RPMI7951 (cell line): ENCODE results near the gene KCNAB1. TPM values are rescaled to one million over a fixed set of nuclear protein-coding genes. Genes with fewer than 3 reads are reported as not detected.

ENCODE experiments used
- DNase-seq: peaks from one replicate; pipeline ENCODE4 v3.0.0-alpha.2; 2012; ENCODE audit warnings: low read depth
- total RNA-seq: library from RNA; depleted of rRNA; stranded (reverse); fragments of >200 nt; shearing (Covaris generic); gene quantifications from 2 replicates; pipeline ENCODE4 v1.2.3, GENCODE V29; 2014

The KCNAB1 gene
- total RNA-seq, 1 experiment from 2014 or later, result 0.96 TPM

DNA sequence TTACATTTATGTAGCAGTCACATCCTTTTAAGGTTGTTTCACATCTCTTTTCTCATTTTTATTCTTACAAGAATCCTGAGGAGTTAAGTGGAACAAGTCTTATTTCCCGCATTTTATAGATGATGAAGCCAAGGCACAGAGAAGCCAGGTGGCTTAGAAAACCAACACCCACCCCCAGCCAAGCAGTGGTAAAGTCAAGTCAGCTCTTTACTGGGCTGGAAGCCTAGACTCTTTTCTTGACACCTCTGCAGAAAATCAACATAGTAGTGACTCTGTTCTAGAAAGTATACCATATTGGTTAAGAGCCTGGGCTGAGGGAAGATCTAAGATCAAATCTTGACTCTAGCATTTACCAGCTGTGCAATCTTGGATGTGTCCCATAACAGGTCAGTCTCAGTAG is 195.7 kb downstream of the KCNAB1 start:
- DNase-seq, result no peak

DNA sequence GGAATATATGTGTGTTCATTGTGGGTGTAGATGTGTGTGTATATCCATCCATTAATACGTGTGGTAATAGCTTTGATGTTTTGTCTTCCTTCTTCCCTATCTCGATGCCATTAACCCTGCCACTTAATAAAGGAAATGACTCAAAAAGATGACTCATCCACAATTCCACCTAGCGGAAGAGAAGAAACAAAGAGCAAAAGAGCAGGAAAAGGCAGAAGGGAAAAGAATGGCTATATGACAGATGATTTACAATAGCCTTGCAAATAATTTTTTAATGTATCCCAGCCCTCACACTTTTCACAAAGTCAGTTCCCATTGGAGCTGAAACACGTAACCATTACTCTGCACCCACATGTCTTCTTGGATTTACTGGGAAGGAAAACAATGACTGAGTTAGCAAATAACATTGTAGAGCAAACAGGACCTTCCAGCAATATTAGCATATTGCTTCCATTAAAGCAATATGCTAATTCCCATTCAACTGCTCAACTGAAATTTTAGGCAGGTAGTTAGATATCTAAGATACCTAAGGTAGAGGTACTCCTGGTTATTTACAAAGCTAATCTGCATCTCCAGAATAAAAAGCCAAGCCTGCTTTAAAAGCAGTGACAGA is 197.2 kb downstream of the KCNAB1 start:
- peak; percentile 75 for DNase-seq

GRCh38 chr3:156321945-156322344 is 201.6 kb downstream of the KCNAB1 start:
- no peak for DNase-seq

DNA sequence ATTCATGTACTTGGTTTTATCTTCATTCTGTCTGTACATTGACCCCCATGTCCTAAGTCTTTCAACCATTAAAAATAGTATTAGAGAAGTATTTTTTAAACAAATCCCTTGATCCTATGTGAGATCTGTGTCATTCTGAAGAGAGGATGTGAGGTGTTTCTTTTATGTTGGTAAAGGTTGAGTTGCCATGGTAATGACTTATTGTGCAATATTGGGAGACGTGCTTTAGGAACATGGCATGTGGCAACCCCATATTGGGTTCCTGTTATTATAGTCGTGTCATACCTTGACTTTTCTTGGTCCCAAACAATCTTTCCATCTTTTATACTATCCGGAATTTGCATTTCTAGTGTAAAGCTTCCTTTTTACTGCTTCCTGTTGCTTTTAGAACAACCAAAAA is 203.1 kb downstream of the KCNAB1 start:
- DNase-seq, result peak; percentile 62

GRCh38 chr3:156330415-156330814 is 210.0 kb downstream of the KCNAB1 start:
- no peak for DNase-seq

- peak; percentile 46 for DNase-seq
These were observed 211.9 kb downstream of the KCNAB1 start for GRCh38 chr3:156332304-156332703.

GRCh38 chr3:156334841-156335545 is 214.6 kb downstream of the KCNAB1 start:
- DNase-seq, result no peak

DNA sequence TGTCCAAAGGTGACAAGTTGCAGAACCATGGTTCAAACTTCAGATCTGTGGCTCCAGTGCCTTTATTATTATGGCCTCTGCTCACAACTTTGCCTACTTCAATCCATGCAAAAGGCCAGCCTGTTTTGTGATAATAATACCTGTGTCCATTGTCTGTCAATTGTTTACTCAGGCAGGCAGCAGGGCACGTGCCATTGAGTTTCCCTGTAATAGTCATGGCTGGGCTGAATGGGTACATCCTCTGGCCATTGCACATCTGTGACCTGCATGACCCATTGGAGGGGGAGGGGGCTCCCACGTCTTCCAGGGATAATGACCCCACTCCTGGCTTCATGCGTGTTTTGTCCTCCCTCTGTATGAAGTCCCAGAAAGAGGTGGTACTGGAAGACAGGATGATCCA is 219.1 kb downstream of the KCNAB1 start:
- no peak for DNase-seq

GRCh38 chr3:156341332-156341731 is 221.0 kb downstream of the KCNAB1 start:
- DNase-seq, result no peak

DNA sequence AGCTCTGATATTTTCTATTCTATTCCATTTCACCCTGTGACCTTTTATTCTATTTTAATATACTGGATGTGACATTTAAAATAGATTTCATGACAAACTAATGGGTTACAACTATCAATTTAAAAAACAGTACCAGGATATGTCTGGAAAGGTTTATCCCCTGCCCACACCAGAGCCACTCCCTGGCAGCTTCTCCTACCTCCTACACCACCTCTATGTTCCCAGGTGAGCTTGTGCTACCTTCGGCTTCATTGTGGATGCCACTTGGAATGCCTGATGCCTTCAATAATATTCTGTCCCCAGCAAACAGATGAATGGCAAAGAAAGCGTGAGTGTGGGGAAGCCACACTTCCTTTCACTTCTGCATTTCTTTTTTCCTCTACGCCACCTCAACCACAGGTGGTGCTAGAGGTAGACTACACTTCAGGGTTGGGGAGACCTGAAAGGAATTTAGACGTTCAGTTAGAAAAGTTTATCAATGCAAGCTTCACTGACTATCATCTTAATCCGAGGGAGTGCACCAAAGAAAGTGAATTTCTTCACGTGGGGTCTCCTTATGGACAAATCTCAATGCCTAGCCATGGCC is 221.5 kb downstream of the KCNAB1 start:
- DNase-seq, result no peak

DNA sequence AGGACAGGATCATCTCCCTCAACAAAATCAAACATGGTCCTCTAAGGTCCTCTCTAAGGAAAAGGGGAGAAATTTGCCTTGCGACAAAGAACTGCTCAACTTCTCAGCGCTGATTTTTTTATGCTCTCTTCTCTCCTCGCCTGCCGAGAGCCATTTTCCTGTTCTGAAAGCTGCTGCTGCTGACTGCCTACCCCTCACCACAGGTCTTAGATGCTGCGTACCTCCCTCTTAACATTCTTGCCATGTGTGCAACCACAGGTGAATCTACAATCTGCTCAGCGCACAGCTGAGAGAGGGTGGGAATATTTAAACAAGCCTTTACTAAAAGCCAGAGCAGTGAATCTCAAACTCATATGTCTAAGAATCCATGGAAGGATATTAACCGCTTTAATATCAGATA is 223.8 kb downstream of the KCNAB1 start:
- DNase-seq, result no peak

DNA sequence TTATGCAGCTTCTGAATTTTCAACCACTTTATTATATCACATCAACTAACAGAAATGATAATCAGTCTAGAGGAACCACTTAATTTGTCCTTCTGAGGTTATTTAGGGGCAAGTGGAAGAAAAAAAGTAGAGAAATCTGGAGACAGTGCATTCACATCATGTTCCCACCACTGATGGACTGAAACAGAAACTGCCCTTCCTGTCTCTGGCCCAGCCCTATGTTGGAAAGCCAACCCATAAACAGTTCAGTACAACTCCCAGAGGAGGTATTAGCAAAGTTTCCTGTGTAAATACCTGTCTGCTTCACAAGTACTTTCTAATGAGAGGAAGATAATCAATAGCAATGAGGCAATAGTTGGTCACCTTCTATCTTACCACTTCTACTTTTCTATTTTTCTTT is 228.7 kb downstream of the KCNAB1 start:
- DNase-seq, result no peak

GRCh38 chr3:156349978-156350377 is 229.6 kb downstream of the KCNAB1 start:
- no peak for DNase-seq

DNA sequence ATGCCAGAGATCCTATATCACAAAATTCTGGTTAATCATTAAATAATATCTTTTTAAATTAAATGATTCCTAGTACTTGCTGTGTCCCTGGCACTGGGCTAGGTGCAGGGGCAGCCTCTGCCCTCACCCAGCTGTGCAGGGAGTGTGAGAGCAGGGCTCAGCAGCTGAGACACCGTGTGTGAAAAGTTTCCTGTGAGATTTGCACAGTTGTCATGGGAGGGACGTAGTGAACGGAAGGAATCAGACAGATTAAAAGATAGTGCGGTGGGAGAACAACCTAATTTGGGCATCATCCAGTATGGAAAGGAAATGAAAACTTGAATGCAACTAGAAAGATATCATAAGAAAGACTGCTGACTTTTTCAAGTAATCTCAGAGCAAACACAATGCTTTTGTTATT is 230.4 kb downstream of the KCNAB1 start:
- DNase-seq, result peak; percentile 58

GRCh38 chr3:156351783-156352182 is 231.4 kb downstream of the KCNAB1 start:
- no peak for DNase-seq

- no peak for DNase-seq
These were observed 232.3 kb downstream of the KCNAB1 start for GRCh38 chr3:156352728-156353127.

DNA sequence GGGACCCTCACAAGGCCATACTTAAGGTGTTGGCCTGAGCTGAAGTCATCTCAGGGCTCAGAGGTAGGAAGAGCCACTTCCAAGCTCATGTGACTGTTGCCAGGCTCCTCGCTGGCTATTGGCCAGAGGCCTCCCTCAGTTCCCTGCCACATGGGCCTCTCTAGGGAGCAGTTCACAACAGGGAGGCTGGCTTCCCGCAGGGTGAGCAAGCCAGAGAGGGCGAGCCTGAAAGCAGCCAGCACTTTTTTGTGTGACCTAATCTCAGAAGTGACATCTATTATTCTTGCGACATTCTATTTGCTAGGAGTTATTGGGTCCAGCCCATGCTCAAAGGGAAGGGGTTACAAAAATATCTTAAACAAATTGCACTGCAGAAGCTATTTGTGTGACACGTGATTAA is 233.2 kb downstream of the KCNAB1 start:
- peak; percentile 11 for DNase-seq

- no peak for DNase-seq
These were observed 236.4 kb downstream of the KCNAB1 start for GRCh38 chr3:156356537-156357363.

DNA sequence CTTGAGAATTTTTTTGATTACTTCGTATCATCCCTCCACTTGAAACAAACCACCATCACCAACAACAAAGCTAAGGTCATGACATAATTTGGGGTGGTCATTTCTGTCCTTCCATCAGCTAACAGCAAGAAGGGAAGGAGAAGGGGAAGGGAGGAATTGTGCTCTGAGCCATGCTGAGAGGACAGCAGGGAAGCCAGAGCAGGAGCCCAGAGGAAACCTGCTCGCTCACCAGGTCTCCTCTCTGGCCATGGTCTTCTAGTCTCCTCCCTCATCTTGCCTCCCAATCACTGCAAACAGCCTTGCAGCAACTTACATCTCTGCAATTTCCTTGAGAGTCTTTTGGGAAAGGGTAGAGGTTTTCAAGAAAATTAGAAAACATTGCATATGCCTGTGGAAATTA is 237.9 kb downstream of the KCNAB1 start:
- no peak for DNase-seq

- DNase-seq, result peak; percentile 47
These were observed 239.0 kb downstream of the KCNAB1 start for GRCh38 chr3:156359368-156359767.

DNA sequence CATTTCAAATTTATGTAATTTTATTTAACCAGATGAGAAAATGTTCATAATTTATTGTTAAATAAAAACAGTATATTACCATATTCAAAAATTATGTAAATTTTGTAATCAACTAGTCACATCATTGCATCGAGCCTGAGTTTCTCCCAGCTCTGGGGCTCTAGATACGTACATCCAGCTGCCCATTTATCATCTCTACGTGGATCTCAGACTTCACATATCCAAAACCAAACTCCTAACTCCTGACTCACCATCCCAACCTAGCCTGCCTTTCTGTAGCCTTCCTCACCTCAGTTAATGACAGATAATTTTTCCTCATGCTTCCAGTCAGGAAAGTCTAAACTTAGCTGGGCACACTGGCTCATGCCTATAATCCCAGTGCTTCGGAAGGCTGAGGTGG is 239.7 kb downstream of the KCNAB1 start:
- peak; percentile 34 for DNase-seq

- no peak for DNase-seq
These were observed 240.6 kb downstream of the KCNAB1 start for GRCh38 chr3:156360963-156361362.
